Thoracic aorta (tissue), 2 donors: ENCODE data around the gene NSL1. TPM values are rescaled to one million over a fixed set of nuclear protein-coding genes. Genes with fewer than 3 reads are reported as not detected.

Experiments used
- ATAC-seq: fragments of 150-250 bp; one replicate; pipeline ENCODE4 v1.8.0; 2017; ENCODE audit warnings: low read depth; ENCODE audit not compliant: insufficient number of reproducible peaks, low FRiP score
- DNase-seq: peaks from one replicate; pipeline ENCODE4 v3.0.0-alpha.2; 2020; ENCODE audit warnings: low spot score
- H3K27ac ChIP-seq, 2 donors: fragments of 200-600 bp; sonication (generic); 1 replicate in 1 of 2; 2 replicates in 1 of 2; pipeline ENCODE4 v1.5.1; 2016; ENCODE audit warnings: mild to moderate bottlenecking in 2 of 2, moderate library complexity in 2 of 2
- H3K27me3 ChIP-seq: fragments of 200-600 bp; sonication (generic); replicated peaks from 2 replicates; pipeline ENCODE4 v1.6.0; 2016; ENCODE audit warnings: mild to moderate bottlenecking; ENCODE audit not compliant: insufficient read depth
- H3K36me3 ChIP-seq: fragments of 200-600 bp; sonication (generic); one replicate; pipeline ENCODE4 v1.5.1; 2016
- H3K4me1 ChIP-seq, 2 donors: fragments of 200-600 bp; sonication (generic); 1 replicate in 1 of 2; 2 replicates in 1 of 2; pipeline versions ENCODE4 v1.5.1 to v1.6.0; 2016; ENCODE audit warnings: low read depth in 2 of 2, mild to moderate bottlenecking in 1 of 2; ENCODE audit not compliant: control insufficient read depth in 1 of 2
- H3K4me3 ChIP-seq: fragments of 200-600 bp; sonication (generic); 2 replicates; pipeline ENCODE4 v1.5.1; 2016; ENCODE audit warnings: mild to moderate bottlenecking
- H3K9me3 ChIP-seq: fragments of 200-600 bp; sonication (generic); 2 replicates; pipeline ENCODE4 v1.5.1; 2016
- CTCF ChIP-seq: fragments of 200-600 bp; sonication (generic); IDR thresholded peaks from one replicate; pipeline ENCODE4 v1.5.1; 2019; ENCODE audit warnings: antibody characterized with exemption
- total RNA-seq, 2 donors: library from RNA; depleted of rRNA; stranded (reverse); fragments of >200 nt; gene quantifications; one replicate each; pipeline versions ENCODE4 v1.1.0 to v1.2.3, GENCODE V29; 2016

NSL1 gene
- total RNA-seq, 2 donors from 2014 or later = 43.2 to 44.3 TPM

- H3K9me3 ChIP-seq = no peaks in the 10 kb centered on the region
- no peaks in the 10 kb centered on the region for H3K27me3 ChIP-seq
- DNase-seq = no peak
- no peak for TF ChIP-seq CTCF
- no peak overlapping the region for H3K27ac ChIP-seq
- H3K4me1 ChIP-seq = peaks cover 15 to 24% of the 10 kb centered on the region in 2 donors
- peaks cover 7% of the 10 kb centered on the region for H3K36me3 ChIP-seq
- no peak overlapping the region for H3K4me3 ChIP-seq
- ATAC-seq = no peak
Observed at GRCh38 chr1:212754193-212754592, 37.4 kb downstream of the NSL1 start.

GRCh38 chr1:212753749-212754148 lies 37.8 kb downstream of the NSL1 start:
- ATAC-seq (no peak), DNase-seq (no peak)
- Histone ChIP-seq H3K9me3 (no peaks in the 10 kb centered on the region), H3K4me1 (peaks cover 15 to 24% of the 10 kb centered on the region in 2 donors), H3K36me3 (peaks cover 7% of the 10 kb centered on the region), H3K27me3 (no peaks in the 10 kb centered on the region), H3K27ac (no peak overlapping the region), H3K4me3 (no peak overlapping the region)
- TF ChIP-seq CTCF = no peak

- H3K36me3 ChIP-seq = peaks cover 7% of the 10 kb centered on the region
- DNase-seq (no peak), ATAC-seq (no peak)
- peak overlapping the region in 1 of 2 donors; percentile 32 for H3K27ac ChIP-seq
- H3K4me1 ChIP-seq = peaks cover 15 to 24% of the 10 kb centered on the region in 2 donors
- no peaks in the 10 kb centered on the region for H3K27me3 ChIP-seq
- H3K4me3 ChIP-seq = peak overlapping the region; percentile 54
- no peaks in the 10 kb centered on the region for H3K9me3 ChIP-seq
- TF ChIP-seq CTCF = no peak
Observed at GRCh38 chr1:212752934-212753497, 38.6 kb downstream of the NSL1 start.

GRCh38 chr1:212752252-212752933 lies 39.2 kb downstream of the NSL1 start:
- DNase-seq (no peak), ATAC-seq (no peak)
- Histone ChIP-seq H3K36me3 (peaks cover 7% of the 10 kb centered on the region), H3K9me3 (no peaks in the 10 kb centered on the region), H3K4me1 (peaks cover 15 to 24% of the 10 kb centered on the region in 2 donors), H3K27ac (peak overlapping the region in 1 of 2 donors; percentile 32), H3K27me3 (no peaks in the 10 kb centered on the region), H3K4me3 (peak overlapping the region; percentile 54)
- TF ChIP-seq CTCF = no peak

- Histone ChIP-seq H3K27me3 (no peaks in the 10 kb centered on the region), H3K27ac (no peak overlapping the region), H3K4me1 (peaks cover 14 to 23% of the 10 kb centered on the region in 2 donors), H3K9me3 (no peaks in the 10 kb centered on the region), H3K4me3 (no peak overlapping the region), H3K36me3 (no peaks in the 10 kb centered on the region)
- DNase-seq (no peak), ATAC-seq (no peak)
- TF ChIP-seq CTCF = peak; percentile 55
Observed at GRCh38 chr1:212749821-212750535, 41.6 kb downstream of the NSL1 start.
